Neural crest cell (in vitro differentiated cells): ENCODE results near the gene CCR7. TPM values are rescaled to one million over a fixed set of nuclear protein-coding genes. Genes with fewer than 3 reads are reported as not detected.

ENCODE experiments used
- DNase-seq: peaks from one replicate; pipeline ENCODE4 v3.0.0; 2021; ENCODE audit warnings: low read depth, mixed read lengths, low spot score
- H3K27ac Mint-ChIP-seq: one replicate; pipeline ENCODE4 v1.8.0; 2021; ENCODE audit warnings: mild to moderate bottlenecking, mixed read lengths; ENCODE audit not compliant: unreplicated experiment
- H3K27me3 Mint-ChIP-seq: 2 replicates; pipeline ENCODE4 v1.8.0; 2021; ENCODE audit warnings: low read depth, mild to moderate bottlenecking, mixed read lengths
- H3K36me3 Mint-ChIP-seq: 2 replicates; pipeline ENCODE4 v1.8.0; 2021; ENCODE audit warnings: low read depth, mild to moderate bottlenecking, mixed read lengths
- H3K4me1 Mint-ChIP-seq: 2 replicates; pipeline ENCODE4 v1.8.0; 2021; ENCODE audit warnings: mixed read lengths
- H3K4me3 Mint-ChIP-seq: one replicate; pipeline ENCODE4 v1.8.0; 2021; ENCODE audit warnings: mild to moderate bottlenecking, mixed read lengths
- H3K9me3 Mint-ChIP-seq: 2 replicates; pipeline ENCODE4 v1.8.0; 2021; ENCODE audit warnings: mixed read lengths
- CTCF ChIP-seq: fragments of 200-600 bp; sonication (generic); conservative IDR thresholded peaks from 2 replicates; pipeline ENCODE4 v1.5.0; 2021; ENCODE audit warnings: antibody characterized with exemption, mild to moderate bottlenecking
- long read RNA-seq: library from polyadenylated mRNA; unstranded; transcript quantifications from one replicate; pipeline ENCODE4 v2.0.0, GENCODE V29; 2020
- total RNA-seq: library from RNA; stranded (reverse); gene quantifications from 2 replicates; pipeline ENCODE4 v1.2.1, GENCODE V29; 2021

The CCR7 gene
- 0.32 and 0.33 TPM in 2 replicates for total RNA-seq
- long read RNA-seq = 0 reads

GRCh38 chr17:40564883-40565768 lies at the start of gene CCR7:
Gene CCR7 (minus strand): TSS chr17:40565472. CDS start chr17:40565409, 63 bp downstream.
- Mint-ChIP-seq H3K36me3 (no peaks in the 10 kb centered on the region), H3K4me3 (no peak within 1 kb of the TSS), H3K9me3 (no peaks in the 10 kb centered on the region), H3K27me3 (peaks cover 33% of the 10 kb centered on the region), H3K4me1 (peaks cover 22% of the 10 kb centered on the region), H3K27ac (no peak within 1 kb of the TSS)
- no peak for TF ChIP-seq CTCF
- no peak for DNase-seq

DNA sequence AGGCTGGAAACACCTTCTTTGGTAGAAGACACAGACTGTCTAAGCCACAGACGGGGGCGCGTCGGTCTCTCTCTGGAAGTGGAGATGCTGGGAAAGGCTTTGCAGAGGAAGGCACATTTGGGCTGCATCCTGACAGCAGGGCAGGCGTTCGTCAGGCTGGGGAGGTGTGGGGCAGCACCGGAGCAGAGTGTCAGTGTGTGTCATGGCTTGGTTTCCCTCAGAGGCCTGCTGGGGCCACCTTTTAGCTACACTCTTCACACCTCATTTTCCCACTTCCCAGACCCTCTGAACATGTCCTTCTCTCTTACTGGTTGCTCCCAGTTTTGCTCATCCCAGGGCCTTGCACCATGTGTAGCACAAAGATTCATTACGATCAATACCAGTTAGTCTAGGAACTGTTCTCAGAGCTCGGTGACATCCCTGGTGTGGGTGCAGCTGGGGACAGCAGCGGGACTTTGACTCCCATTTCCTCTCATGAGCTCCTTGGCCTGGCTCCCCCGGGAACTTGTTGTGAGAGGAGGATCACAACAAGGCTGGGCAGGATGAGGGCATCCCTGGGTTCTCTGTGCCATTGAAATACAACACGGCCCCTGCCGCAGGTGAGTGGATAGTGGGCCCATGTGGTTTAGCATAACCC lies 49.3 kb upstream of the CCR7 start:
- TF ChIP-seq CTCF = no peak
- no peak for DNase-seq
- Mint-ChIP-seq H3K9me3 (no peaks in the 10 kb centered on the region), H3K4me3 (no peak overlapping the region), H3K27ac (no peak overlapping the region), H3K4me1 (no peaks in the 10 kb centered on the region), H3K27me3 (peaks cover 50% of the 10 kb centered on the region), H3K36me3 (no peaks in the 10 kb centered on the region)

GRCh38 chr17:40613467-40614154 lies 48.3 kb upstream of the CCR7 start:
- Mint-ChIP-seq H3K4me1 (no peaks in the 10 kb centered on the region), H3K9me3 (no peaks in the 10 kb centered on the region), H3K27me3 (peaks cover 50% of the 10 kb centered on the region), H3K27ac (no peak overlapping the region), H3K4me3 (no peak overlapping the region), H3K36me3 (no peaks in the 10 kb centered on the region)
- DNase-seq = no peak
- TF ChIP-seq CTCF = no peak

DNA sequence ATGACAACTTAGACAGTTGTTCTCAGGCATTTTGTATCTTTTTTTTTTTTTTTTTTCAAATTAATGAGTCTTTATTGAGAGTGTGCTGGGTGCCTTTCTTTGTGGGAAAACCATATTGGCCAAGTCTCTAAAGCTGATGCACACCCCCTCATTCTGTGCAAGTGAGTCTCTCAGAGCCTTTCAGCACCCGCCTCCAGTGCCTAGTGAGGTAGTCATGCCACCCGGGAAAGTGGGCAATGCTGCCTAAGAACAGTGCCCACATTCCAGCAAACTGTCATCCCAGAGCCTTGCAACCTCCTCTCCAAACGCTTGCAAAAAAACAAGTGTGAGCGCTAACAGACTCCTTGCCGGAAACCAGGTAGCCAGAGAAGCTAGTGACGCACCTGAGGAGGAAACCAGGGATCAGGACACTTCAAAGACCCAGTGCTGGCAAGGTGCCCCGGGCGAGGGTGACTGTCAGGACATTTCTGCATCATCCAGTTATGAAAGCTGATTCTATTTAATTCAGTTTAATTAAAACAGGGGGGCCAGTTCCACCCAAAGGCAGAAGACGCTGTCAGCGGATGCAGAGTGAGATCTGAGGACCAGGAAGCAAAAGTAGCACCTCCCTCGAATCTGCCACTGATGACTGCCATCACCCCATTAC lies 47.5 kb upstream of the CCR7 start:
- no peak overlapping the region for H3K27ac Mint-ChIP-seq
- no peaks in the 10 kb centered on the region for H3K36me3 Mint-ChIP-seq
- DNase-seq = no peak
- no peak overlapping the region for H3K4me3 Mint-ChIP-seq
- H3K9me3 Mint-ChIP-seq = no peaks in the 10 kb centered on the region
- TF ChIP-seq CTCF = no peak
- H3K27me3 Mint-ChIP-seq = peaks cover 50% of the 10 kb centered on the region
- no peaks in the 10 kb centered on the region for H3K4me1 Mint-ChIP-seq

DNA sequence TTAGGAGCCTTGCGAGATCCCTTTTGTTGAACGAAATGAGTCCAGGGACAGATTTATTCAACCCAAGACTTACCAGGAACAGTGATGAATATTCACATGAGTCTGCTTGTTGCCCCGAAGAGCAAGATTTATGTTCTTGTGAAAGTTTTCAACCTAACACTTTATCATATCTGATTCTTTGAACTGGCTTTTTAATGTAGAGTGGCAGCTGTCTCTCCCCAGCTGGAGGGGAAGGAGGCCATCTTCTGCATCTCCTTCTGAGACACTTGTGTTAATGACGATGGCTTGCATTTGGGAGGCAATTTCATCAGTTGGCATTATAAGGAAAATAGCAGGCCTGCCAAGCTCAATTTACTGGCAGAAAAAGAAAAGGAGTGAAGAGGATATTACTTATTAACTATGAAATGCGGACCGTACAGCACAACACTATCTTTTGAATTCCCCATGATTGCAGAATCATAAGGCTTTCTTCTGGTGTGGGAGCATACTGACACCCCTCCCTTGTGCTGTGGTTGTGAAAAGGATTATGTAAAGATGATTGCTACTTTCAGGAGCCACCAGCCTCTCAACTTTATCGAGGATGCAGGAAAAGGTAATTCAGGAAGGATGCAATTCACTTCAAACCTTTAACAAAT lies 46.7 kb upstream of the CCR7 start:
- Mint-ChIP-seq H3K27ac (no peak overlapping the region), H3K4me3 (no peak overlapping the region), H3K27me3 (peaks cover 50% of the 10 kb centered on the region), H3K4me1 (no peaks in the 10 kb centered on the region), H3K9me3 (no peaks in the 10 kb centered on the region), H3K36me3 (no peaks in the 10 kb centered on the region)
- no peak for DNase-seq
- TF ChIP-seq CTCF = no peak
